Measurements from ENCODE around the gene FBXL12.
"Not testable (repeated sequence)": the region's sequence is repeated elsewhere in the genome, so short reads cannot be mapped to it uniquely, and the experiment has no call there.

The FBXL12 gene

GRCh38 chr19:9785367-9786331 is 33.2 kb downstream of the FBXL12 start:
- H3K4me3 ChIP-seq (ENCODE audit: low read length) = peak overlapping the region; percentile 76
- TF ChIP-seq CTCF (conservative IDR thresholded peaks at IDR 0.05; ENCODE audit: low read depth, low read length) = no peak
- DNase-seq (ENCODE audit: low read depth) = peak; percentile 81

GRCh38 chr19:9784163-9784496 is 34.7 kb downstream of the FBXL12 start:
- H3K4me3 ChIP-seq (ENCODE audit: low read length); DNase-seq (ENCODE audit: low read depth): not testable (repeated sequence)

- DNase-seq (ENCODE audit: low read depth) = no peak
- TF ChIP-seq CTCF (conservative IDR thresholded peaks at IDR 0.05; ENCODE audit: low read depth, low read length) = no peak
- H3K4me3 ChIP-seq (ENCODE audit: low read length) = no peak overlapping the region
These were observed 36.5 kb downstream of the FBXL12 start for GRCh38 chr19:9782338-9782737.

GRCh38 chr19:9768175-9769112 is 50.4 kb downstream of the FBXL12 start, which contains the start of gene ZNF846:
ZNF846 (minus strand) TSS chr19:9768738; CDS start chr19:9764950, 3,788 bp downstream.
- H3K4me3 ChIP-seq (ENCODE audit: low read length) = peak within 1 kb of the TSS; percentile 80
- no peak for TF ChIP-seq CTCF (conservative IDR thresholded peaks at IDR 0.05; ENCODE audit: low read depth, low read length)
- peak; percentile 87 for DNase-seq (ENCODE audit: low read depth)
